GF-D8 (cell line): ENCODE data around the gene NBEA.
"Not testable (repeated sequence)": the region's sequence is repeated elsewhere in the genome, so short reads cannot be mapped to it uniquely, and the experiment has no call there.

Experiments used
- DNase-seq: peaks from one replicate; lab custom pipeline; 2025; lab: John Stamatoyannopoulos, UW

Gene NBEA

GRCh38 chr13:34964558-34964957 lies 22.5 kb downstream of the NBEA start:
- no peak for DNase-seq

DNA sequence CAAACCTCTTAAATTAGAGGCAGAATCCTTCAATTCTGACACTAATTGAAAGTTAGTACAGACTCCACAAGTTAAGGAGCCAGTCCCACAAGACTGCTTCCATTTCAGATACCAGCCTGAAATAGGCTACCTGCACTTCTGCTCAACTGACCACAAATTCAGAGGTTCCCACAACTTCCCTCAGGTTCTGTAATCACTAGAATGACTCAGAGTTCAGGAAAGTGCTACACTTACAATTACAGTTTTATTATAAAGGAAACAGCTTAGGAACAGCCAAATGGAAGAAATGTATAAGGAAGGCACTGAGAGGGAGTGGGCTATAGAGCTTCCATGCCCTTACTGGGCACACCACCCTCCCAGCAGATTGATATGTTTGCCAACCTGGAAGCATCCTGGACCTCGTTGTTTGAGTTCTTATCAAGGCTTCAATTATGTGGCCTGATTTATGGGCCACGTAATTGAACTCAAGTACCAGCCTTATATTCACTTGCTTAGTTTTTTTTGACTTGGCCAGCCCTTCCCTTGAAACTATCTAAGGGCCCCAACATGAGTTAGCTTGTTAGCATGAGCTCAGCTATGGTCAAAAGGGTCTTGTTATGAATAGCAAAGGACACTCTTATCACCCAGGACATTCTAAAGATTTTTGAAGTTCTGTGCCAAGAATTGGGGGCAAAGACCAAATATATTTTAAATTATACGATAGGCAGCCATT lies 25.9 kb downstream of the NBEA start:
- DNase-seq: no peak

DNA sequence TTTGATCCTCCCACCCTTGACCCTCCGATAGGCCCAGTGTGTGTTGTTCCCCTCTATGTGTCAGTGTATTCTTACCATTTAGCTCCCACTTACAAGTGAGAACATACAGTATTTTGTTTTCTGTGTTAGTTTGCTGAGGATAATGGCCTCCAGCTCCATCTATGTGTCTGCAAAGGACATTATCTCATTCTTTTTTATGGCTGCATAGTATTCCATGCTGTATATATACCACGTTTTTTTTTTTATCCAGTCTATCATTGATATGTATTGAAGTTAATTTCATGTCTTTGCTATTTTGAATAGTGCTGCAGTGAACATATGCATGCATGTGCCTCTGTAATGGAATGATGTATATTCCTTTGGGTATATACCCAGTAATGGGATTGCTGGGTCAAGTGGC lies 27.5 kb downstream of the NBEA start:
- not testable (repeated sequence) for DNase-seq

GRCh38 chr13:34970961-34971360 lies 28.9 kb downstream of the NBEA start:
- no peak for DNase-seq

GRCh38 chr13:34971473-34971872 lies 29.4 kb downstream of the NBEA start:
- DNase-seq: no peak

GRCh38 chr13:34985199-34985598 lies 43.1 kb downstream of the NBEA start:
- DNase-seq: not testable (repeated sequence)

DNA sequence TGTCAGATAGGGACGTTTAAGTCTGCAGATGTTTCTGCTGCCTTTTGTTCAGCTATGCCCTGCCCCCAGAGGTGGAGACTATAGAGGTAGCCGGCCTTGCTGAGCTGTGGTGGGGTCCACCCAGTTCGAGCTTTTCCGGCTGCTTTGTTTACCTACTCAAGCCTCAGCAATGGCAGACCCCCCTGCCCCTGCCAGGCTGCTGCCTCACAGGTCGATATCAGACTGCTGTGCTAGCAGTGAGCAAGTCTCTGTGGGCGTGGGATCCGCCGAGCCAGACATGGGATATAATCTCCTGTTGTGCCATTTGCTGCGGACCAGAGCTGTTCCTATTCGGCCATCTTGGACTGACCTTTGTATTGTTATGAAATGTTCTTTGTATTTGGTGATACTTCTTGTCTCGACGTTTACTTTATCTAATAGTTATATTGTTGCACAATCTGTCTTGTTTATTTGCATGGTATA lies 46.3 kb downstream of the NBEA start:
- no peak for DNase-seq

DNA sequence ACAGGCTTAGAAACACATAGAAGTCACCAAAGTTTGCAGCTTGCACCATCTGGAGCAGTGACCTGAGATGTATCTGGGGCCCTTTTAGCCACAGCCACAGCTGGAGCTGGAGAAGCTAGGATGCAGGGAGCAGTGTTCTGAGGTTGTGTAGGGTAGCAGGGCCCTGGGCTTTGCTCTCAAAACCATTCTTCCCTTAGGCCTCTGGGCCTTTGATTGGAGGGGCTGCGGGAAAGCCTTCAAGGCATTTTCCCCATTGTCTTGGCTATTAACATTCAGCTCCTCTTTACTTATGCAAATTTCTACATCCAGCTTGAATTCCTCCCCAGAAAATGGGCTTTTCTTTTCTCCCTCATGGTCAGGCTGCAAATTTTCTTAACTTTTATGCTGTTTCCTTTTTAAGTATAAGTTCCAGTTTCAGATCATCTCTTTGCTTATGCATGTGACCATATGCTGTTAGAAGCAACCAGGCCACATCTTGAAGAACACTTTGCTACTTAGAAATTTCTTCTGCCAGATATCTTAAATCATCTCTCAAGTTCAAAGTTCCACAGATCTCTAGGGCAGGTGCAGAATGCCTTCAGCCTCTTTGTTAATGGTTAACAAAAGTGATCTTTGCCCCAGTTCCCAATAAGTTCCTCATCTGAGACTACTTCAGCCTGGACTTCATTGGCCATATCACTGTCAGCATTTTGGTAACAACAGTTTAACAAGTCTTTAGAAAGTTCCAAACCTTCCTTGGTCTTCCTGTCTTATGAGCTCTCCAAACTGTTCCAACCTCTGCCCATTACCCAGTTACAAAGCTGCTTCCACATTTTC lies 48.5 kb downstream of the NBEA start:
- DNase-seq: no peak

- no peak for DNase-seq
These were observed 51.4 kb downstream of the NBEA start for GRCh38 chr13:34993470-34993869.

- not testable (repeated sequence) for DNase-seq
These were observed 61.7 kb downstream of the NBEA start for GRCh38 chr13:35003734-35004133.

DNA sequence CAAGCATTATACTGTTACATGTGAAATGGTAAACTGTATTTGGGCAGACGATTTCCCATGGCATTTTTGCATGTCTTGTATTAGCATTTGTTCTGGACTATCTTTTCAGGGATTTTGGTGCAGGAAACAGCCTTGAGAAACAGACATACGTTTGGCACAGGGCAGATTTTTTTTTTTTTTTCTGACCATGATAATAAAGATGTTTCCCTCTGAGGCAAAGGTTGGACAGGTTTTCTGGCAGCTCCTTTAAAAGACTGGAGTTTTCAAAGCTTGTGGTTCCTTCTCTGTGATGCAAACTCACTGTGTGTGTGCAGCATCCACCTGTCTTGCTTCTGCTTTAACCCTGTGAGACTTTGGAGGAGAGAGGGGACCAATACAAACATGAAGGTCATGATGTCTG lies 63.0 kb downstream of the NBEA start:
- no peak for DNase-seq

- DNase-seq: no peak
These were observed 72.6 kb downstream of the NBEA start for GRCh38 chr13:35014606-35015213.

- DNase-seq: no peak
These were observed 74.5 kb downstream of the NBEA start for GRCh38 chr13:35016362-35017112.

DNA sequence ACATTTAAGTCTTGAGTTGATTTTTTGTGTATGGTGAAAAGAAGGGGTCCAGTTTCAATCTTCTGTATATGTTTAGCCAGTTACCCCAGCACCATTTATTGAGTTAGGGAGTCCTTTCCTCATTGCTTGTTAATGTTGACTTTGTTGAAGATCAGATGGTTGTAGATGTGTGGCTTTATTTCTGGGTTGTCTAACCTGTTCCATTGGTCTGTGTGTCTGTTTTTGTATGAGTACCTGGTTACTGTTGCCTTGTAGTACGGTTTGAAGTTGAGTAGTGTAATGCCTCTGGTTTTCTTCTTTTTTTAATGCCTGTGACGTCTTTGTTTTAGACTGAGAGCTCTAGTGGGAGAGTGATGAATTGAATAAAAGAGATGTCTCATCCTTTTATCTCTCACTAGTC lies 83.2 kb downstream of the NBEA start:
- DNase-seq: no peak

DNA sequence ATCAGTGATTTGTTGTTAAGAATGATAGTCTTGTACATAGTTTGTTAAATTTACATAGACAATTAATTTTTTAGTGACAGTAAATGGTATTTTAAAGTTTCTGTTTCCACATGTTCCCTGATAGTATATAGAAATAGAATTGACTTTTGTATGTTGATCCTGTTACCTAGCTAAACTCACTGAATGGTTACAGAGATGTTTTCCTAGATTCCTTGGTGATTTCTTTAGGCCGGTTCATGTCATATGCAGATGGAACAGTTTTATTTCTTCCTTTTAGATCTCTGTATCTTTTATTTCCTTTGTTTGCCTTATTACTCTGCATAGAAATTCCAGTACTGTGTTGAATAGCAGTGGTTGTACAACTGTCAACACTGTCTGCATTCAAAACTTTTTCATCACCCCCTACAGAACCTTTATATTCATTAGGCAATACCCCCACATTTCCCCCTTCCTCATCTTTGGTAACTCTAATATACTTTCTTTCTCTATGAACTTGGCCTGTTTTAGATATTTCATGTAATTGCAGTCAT lies 86.3 kb downstream of the NBEA start:
- no peak for DNase-seq

DNA sequence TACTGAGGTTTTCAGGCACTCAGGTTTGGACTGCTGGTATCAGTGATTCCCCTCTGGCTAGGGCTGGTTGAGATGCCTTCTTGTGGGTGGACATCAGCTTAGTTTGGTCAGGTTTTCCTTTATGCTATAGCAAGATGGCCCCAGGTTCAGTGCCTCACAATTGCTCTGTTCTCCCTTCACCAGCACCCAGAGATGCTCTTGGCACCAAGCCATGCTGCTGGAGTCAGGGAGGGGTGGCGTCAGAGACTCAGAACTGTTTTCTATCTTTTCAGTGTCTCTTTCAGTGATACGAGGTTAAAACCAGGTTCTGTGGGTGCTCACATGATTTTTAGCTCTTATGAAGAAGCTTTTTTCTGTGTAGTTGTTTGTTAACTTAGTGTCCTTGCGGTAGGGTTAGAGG lies 96.9 kb downstream of the NBEA start:
- DNase-seq: no peak

DNA sequence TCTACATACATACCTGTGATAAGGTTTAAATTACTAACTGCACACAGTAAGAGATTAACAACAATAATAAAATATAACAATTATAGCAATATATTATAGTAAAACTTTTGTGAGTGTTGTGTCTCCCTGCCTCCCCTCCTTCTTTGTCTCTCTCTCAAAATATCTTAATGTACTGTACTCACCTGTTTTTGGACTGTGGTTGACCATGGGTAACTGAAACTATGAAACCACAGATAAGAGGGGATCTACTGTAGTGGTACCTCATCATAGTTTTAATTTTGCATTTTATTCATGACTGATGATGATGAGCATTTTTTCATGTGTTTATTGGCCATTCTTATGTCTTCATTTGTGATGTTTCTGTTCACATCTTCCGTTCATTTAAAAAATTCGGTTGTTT lies 104.5 kb downstream of the NBEA start:
- DNase-seq: no peak

- DNase-seq: no peak
These were observed 113.6 kb downstream of the NBEA start for GRCh38 chr13:35055705-35056104.

DNA sequence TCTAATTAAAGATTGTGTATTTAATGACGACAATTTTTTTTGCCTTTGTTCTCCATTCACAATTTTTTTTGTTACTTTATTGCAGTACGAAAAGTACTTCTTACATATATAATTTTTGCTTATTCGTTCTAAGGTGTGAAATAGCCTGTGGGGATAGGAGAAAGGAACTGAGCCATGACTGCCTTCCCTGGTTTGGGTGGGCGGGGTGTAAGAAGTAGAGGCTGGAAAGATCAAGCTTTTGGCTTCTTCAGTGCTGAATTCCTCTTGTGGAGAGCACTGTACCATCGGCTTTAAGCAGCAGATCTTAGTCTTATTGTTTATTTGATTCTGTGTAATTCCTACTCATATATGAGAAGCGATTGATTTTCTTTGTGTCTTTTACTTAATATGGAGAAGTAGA lies 115.8 kb downstream of the NBEA start:
- no peak for DNase-seq

- not testable (repeated sequence) for DNase-seq
These were observed 116.5 kb downstream of the NBEA start for GRCh38 chr13:35058585-35058984.

DNA sequence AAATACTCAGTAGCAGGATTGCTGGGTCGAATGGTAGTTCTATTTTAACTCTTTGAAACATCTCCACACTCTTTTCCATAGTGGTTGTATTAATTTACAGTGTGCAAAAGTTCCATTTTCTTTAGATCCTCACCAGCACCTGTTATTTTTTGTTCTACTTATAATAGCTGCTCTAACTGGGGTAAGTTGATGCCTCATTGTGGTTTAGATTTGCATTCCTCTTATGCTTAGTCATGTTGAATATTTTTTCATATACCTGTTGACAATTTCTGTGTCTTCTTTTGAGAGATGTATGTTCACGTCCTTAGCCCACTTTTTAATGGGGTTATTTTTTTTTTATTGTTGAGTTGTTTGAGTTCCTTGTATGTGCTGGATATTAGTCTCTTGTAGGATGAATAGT lies 144.6 kb downstream of the NBEA start:
- no peak for DNase-seq

- no peak for DNase-seq
These were observed 150.2 kb downstream of the NBEA start for GRCh38 chr13:35092251-35092650.
